ENCODE measurements around the gene CREB1.

DNA sequence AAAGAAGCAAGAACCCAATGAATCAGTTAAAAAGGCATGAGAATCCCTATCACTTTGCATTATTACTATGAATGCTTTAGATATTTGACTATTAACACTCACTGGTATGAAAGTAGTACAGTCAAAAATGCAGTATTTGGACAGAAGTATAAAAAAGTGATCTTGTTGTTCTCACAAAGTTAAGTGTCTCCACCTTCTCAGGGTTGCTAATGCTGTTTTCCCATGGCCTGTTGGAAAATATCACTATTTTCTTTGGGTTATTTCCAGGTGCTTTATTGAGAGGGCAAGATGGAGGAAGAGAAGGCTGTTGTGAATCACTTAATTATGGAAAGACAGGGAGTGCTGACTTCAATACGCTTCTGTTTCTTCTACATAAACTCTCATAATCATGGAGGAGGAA is 13.6 kb upstream of the CREB1 start:
- no peak for TF ChIP-seq POLR2A (IDR thresholded peaks at IDR 0.05)
- TF ChIP-seq, protein P1, sequence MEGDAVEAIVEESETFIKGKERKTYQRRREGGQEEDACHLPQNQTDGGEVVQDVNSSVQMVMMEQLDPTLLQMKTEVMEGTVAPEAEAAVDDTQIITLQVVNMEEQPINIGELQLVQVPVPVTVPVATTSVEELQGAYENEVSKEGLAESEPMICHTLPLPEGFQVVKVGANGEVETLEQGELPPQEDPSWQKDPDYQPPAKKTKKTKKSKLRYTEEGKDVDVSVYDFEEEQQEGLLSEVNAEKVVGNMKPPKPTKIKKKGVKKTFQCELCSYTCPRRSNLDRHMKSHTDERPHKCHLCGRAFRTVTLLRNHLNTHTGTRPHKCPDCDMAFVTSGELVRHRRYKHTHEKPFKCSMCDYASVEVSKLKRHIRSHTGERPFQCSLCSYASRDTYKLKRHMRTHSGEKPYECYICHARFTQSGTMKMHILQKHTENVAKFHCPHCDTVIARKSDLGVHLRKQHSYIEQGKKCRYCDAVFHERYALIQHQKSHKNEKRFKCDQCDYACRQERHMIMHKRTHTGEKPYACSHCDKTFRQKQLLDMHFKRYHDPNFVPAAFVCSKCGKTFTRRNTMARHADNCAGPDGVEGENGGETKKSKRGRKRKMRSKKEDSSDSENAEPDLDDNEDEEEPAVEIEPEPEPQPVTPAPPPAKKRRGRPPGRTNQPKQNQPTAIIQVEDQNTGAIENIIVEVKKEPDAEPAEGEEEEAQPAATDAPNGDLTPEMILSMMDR (IDR thresholded peaks at IDR 0.05): no peak

Data from heart left ventricle (tissue), 13 donors.